GM13977 (cell line): ENCODE data around the gene KCNQ1.

Experiments
- DNase-seq: peaks from one replicate; pipeline ENCODE4 v3.0.0; 2012; ENCODE audit warnings: low spot score
- in situ Hi-C: fragments of 300-500 bp; cut with MboI; formaldehyde crosslinking; loops from one replicate; pipeline ENCODE4 v1.12.0; 2022; ENCODE audit warnings: low sequenced_read_pairs, low pct_unique_long_range_greater_than_20kb, mixed read lengths, inconsistent platforms; ENCODE audit not compliant: unreplicated experiment
- TF ChIP-seq, protein P1 (sequence below): IDR thresholded peaks from 2 replicates; pipeline ENCODE4 v1.5.1; 2012; ENCODE audit warnings: mild to moderate bottlenecking, control low read depth; ENCODE audit not compliant: insufficient read depth; ENCODE audit errors: extremely low read depth, missing control alignments

KCNQ1 gene

DNA sequence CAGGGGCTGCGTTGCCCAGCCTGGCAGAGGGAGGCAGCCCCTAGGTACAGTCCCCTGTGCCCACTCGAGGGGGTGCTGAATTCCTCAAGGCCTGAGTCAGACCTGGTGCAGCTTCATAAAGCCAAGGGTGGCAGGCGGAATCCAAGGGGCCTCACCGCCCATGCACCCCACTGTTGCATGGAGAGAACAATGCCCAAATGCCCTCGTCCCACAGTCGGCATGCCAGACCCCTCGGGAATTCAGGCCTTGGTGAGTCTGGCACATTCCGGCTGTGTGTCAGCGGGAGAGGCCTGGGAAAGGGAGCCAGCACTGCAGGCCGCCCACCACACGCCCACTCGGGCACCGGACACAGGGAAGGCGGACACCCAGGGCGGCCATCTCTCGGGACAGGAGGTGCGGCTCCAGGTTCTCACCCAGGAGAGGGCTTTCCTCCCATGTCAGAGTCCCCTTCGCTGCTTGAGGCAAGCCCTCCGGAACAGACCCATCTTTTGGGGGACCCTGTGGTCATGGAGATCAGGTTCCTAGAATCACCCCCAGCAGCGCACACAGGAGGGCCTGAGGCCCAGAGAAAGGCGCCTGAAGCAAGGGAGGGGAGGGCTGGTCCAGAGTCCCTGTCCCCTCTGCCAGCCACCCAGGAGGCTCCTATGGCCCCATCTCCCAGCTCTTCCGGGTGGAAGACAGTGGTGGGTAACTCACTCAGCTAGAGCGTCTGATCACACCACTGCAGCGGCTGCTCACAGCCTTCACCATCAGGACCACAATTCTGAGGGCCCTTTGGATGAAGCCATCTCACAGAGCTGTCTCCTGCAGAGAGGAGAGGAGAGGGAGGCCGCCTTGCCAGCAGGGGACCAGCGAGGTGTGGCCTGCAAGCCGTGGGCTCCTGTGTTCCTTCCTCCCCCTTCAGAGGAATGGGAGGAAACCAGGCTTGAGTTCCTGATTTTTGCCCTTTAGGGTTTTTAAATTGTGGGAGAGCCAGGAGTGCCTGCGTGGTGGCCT, 286.6 kb downstream of the KCNQ1 start:
- TF ChIP-seq, protein P1, sequence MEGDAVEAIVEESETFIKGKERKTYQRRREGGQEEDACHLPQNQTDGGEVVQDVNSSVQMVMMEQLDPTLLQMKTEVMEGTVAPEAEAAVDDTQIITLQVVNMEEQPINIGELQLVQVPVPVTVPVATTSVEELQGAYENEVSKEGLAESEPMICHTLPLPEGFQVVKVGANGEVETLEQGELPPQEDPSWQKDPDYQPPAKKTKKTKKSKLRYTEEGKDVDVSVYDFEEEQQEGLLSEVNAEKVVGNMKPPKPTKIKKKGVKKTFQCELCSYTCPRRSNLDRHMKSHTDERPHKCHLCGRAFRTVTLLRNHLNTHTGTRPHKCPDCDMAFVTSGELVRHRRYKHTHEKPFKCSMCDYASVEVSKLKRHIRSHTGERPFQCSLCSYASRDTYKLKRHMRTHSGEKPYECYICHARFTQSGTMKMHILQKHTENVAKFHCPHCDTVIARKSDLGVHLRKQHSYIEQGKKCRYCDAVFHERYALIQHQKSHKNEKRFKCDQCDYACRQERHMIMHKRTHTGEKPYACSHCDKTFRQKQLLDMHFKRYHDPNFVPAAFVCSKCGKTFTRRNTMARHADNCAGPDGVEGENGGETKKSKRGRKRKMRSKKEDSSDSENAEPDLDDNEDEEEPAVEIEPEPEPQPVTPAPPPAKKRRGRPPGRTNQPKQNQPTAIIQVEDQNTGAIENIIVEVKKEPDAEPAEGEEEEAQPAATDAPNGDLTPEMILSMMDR = no peak
- in situ Hi-C loops = no loop called here
- DNase-seq = no peak

DNA sequence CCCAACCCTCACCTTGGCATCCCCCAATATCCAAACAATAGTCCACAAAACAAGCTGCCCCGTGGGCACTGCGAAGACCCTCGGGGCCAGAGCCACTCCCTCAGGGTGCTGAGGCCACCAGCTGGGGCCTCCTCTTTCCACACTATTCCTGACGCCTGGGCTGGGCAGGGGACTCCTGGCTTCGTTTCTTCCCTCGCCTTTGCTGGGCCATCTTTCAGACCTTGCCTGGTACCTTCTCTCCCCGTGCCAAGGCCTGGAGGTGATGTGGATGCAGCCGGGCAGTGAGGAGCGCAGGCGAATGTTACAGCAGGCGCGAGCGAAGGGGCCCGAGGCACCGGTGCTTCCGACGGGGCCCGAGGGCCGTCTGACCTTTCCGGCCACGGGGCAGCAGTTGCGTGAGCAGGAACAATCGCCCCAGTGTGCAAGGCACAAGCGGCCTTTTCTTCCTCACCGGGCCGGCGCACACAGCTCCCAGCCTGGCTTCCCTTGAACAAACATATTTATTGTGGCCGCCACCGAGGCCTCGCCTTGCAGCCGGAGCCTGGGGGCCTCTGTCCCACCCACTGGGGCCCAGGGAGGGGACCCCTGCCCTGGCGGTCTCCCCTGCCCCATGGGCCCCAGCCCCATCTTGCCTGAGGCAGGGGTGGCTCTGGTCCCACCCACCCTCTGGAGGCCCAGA, 287.6 kb downstream of the KCNQ1 start:
- TF ChIP-seq, protein P1 = no peak
- DNase-seq = no peak
- in situ Hi-C loops = no loop called here

DNA sequence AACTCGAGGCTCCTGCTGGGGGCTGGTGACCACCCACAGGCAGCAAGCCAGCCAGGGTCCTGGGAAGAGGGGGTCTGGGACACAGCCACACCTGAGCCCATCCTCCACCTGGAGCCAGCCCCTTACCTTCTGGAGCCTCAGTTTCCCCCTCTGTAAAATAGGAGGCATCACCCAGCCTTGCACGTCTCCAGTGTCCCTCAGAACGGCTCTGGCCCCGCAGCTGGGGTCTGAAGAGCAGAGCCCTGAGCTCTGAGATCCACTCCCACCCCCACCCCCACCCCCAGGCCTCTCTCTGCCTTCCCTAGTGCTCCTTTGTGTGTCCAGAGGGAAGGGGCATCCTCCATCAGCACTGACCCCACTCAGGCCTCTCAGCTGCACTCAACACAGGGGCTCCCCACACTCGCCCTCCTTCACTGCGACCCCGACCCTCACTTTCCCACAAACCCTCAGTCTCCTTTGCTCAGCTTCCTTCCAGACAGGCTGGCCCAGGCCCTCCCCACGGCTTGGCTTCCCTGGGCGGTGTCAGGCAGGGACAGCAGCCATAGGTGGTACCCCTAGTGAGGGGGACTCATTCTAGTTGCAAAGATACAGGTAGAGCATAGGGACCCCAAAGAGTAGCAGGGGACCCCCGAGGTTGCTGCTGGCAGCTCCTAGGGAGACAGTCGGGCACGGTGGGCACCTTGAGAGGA, 288.3 kb downstream of the KCNQ1 start:
- in situ Hi-C loops = no loop called here
- TF ChIP-seq, protein P1 = no peak
- no peak for DNase-seq

DNA sequence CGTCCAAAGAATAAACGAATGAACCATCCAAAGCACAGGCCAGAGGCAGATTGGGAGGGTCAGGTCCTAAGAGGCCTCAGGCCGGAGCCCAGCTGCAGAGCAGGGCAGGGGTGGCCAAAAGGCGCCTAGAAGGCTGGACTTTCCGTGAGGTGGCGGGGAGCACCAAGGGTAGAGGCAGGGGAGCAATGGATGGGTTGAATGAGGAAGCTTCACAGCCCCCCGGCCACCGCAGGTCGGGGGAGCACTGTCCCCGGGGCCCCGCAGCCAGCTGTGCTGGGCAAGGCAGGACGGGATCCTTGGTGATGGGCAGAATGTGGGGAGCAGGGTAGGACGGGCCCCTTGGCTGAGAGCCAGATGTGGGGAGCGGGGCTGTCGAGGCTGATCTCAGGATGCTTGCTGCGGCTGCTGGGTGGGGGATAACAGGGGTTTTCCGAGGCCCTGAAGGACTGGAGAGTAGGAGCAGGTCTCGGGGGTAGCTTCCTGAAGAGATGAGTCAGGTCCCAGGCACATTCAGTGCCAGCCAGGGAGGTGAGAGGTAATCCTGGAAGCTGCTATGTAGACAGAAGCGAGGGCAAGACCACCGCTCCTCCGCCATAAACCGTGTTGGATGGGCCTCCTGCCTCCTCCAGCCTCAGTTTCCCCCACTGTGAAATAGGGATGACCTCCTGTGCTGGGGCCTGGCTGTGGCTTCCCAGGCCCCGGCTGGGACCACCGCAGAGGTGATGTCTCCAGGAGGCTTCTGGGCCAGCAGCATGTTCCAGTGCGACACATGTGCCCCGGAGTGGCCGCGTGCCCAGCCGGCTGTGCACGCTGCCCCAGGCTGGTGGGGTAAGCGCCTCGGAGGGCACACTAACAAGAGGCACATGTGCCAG, 289.6 kb downstream of the KCNQ1 start:
- no peak for DNase-seq
- TF ChIP-seq, protein P1 = no peak
- in situ Hi-C loops = no loop called here

DNA sequence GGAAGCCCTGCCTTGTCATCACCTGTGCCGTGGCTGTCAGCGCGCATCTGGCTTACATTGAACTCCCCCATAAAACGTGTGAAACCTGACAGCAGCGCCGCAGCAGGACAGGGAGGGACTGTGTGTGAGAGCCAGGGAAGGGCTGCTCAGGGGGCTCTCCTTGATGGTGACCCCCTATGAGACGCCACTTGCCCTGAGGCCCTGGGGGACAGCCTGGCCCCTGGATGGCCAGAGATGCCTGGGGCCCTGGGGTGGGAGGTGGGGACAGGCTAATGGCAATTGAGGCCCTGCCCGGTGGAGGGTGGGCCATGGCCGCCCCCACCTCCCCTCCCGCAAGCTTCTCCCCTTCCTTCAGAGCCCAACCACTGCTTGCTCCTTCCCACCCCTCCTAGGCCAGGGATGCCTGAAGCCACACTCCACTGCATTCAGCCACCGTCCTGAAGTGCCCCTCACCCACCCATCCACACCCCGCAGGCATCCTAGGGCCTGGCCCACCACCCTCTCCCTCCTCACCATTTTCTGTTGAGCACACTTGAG, 290.3 kb downstream of the KCNQ1 start:
- DNase-seq = no peak
- TF ChIP-seq, protein P1 = no peak
- in situ Hi-C loops = no loop called here
